ENCODE results near the gene STK17B.

DNA sequence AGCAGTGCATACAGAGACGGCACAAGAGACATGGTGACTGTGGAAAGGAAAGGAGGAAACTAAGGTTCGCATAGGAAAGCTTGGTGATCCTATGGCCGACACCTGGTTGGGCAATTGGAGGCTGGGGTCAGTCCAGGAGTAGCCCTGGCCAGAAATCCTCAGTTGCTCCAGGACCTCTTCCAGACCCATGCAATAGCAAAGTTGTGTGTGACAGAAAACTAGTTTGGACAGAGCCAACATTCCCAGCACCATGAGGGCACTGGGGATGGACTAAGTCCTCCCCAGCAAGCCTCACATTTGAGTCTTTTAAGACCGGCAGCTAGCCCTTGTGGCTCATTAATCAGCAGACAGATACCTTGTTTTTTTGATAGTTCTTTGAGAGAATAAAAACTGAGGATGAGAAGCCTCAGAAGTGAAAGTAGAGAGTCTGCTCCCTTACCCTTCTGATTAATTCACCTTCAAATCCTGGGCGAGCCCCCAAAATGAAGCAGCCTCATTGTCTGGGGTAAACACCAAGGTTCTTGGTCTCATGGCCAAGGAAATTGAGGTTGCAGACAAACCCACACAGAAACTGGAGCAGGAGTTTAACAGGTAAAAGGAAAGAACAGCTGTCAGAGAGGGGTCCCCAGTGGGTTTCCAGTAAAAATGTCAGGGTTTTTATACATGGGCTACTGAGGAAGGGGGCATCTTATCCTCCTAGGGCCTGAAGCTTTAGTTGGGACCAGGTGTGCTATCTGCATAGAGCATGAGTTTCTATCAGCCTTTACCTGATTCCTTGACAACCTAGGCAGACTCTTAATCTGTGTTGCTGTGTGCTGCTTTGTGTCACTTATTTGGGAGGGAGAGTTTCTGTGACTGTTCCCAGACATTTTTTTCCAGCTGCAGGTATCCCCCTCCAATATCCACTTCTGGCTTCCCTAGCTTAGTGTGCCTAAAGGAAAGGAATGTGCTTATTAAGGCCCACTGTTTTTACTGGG lies 39.1 kb downstream of the STK17B start:
- TF ChIP-seq POLR2A (IDR thresholded peaks at IDR 0.05; ENCODE audit: low read depth) = no peak
- TF ChIP-seq, protein P1, sequence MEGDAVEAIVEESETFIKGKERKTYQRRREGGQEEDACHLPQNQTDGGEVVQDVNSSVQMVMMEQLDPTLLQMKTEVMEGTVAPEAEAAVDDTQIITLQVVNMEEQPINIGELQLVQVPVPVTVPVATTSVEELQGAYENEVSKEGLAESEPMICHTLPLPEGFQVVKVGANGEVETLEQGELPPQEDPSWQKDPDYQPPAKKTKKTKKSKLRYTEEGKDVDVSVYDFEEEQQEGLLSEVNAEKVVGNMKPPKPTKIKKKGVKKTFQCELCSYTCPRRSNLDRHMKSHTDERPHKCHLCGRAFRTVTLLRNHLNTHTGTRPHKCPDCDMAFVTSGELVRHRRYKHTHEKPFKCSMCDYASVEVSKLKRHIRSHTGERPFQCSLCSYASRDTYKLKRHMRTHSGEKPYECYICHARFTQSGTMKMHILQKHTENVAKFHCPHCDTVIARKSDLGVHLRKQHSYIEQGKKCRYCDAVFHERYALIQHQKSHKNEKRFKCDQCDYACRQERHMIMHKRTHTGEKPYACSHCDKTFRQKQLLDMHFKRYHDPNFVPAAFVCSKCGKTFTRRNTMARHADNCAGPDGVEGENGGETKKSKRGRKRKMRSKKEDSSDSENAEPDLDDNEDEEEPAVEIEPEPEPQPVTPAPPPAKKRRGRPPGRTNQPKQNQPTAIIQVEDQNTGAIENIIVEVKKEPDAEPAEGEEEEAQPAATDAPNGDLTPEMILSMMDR (IDR thresholded peaks at IDR 0.05) = no peak
- no peak for TF ChIP-seq EP300 (IDR thresholded peaks at IDR 0.05)
- TF ChIP-seq POLR2AphosphoS5 (IDR thresholded peaks at IDR 0.05) = no peak
